Pancreas (tissue), 10 donors: ENCODE measurements around the gene OLFM1. TPM values are rescaled to one million over a fixed set of nuclear protein-coding genes. Genes with fewer than 3 reads are reported as not detected.

ENCODE experiments used
- ATAC-seq, 4 donors: fragments of 200-7000 bp; cut with Tn5 transposase; one replicate each; pipeline versions ENCODE4 v1.8.0 to v1.9.1; 2020; ENCODE audit warnings: mild to moderate bottlenecking in 4 of 4, moderate library complexity in 4 of 4
- DNase-seq, 6 donors: peaks; one replicate each; pipeline ENCODE4 v3.0.0-alpha.2; 2020
- FAIRE-seq: peaks from 2 replicates; lab custom pipeline; 2012; peaks lifted over from hg19 to GRCh38; lab: Jason Lieb, UNC
- H3K27ac ChIP-seq, 4 donors: fragments of 200-600 bp; sonication (generic); 1 replicate in 3 of 4; 2 replicates in 1 of 4; pipeline versions ENCODE4 v1.5.0 to v1.8.0; 2020
- H3K27me3 ChIP-seq, 4 donors: fragments of 200-600 bp; one replicate each; pipeline ENCODE4 v1.8.0; 2021
- H3K36me3 ChIP-seq, 3 donors: fragments of 200-600 bp; sonication (generic) in 1 of 3; one replicate each; pipeline versions ENCODE4 v1.5.0 to v1.8.0; 2020 to 2021
- H3K4me1 ChIP-seq, 3 donors: fragments of 200-600 bp; one replicate each; pipeline ENCODE4 v1.8.0; 2021
- H3K4me3 ChIP-seq, 4 donors: fragments of 200-600 bp; sonication (generic) in 2 of 4; one replicate each; pipeline versions ENCODE4 v1.5.0 to v1.8.0; 2020 to 2021
- H3K9me3 ChIP-seq, 4 donors: fragments of 200-600 bp; one replicate each; pipeline ENCODE4 v1.8.0; 2021
- WGBS, 2 donors: extraction: QIAGEN DNeasy Blood & Tissue Kit; methylation state at CpG; one replicate each; pipeline ENCODE4 v1.1.7; 2013; 5-methylcytosine and 5-hydroxymethylcytosine counted together
- intact Hi-C, 3 donors: fragments of 100-400 bp; cut with DNase I; formaldehyde crosslinking; loops; one replicate each; pipeline versions ENCODE4 v1.11.1 to v1.14.2; 2022
- polyA plus RNA-seq, 2 donors: library from polyadenylated mRNA; stranded (reverse); fragments of 200-250 nt; gene quantifications; one replicate each; pipeline ENCODE4 v1.2.3, GENCODE V29; 2013
- total RNA-seq, 6 donors: library from RNA; stranded (reverse); fragmentation: NEBNext Ultra II Directional in 4 of 6; extraction: Animal tissue kit (Norgen Biotek cat#: 25700) in 4 of 6; gene quantifications; one replicate each; pipeline versions ENCODE4 v1.2.1 to v1.2.4, GENCODE V29; 2021 to 2023
- TF ChIP-seq, protein P1 (sequence below), 4 donors: fragments of 200-600 bp; sonication (generic) in 3 of 4; IDR thresholded peaks; one replicate each; pipeline versions ENCODE4 v1.5.0 to v1.8.0; 2021; ENCODE audit warnings: antibody characterized with exemption in 4 of 4
- donor health status: healthy with polysubstance abuse.
- donor health status: DM: no; HTN: no; CAD: no; lungs with moderate emphysema.
- donor health status: DM: no; HTN: no; CAD: no.
- donor health status: control.
- donor health status: control.
- donor health status: Bipolar disorder and iron deficiency.
- donor health status: DM: yes; HTN: yes; CAD: no.
- donor health status: DM: no; HTN: no; CAD: no.
- donor health status: DM: no; HTN: no; CAD: no.
- donor health status: DM: yes; HTN: yes; CAD: no.

OLFM1 gene
- total and polyA plus RNA-seq, 8 donors: 5.9 to 14.1 (median 7.8) TPM

DNA sequence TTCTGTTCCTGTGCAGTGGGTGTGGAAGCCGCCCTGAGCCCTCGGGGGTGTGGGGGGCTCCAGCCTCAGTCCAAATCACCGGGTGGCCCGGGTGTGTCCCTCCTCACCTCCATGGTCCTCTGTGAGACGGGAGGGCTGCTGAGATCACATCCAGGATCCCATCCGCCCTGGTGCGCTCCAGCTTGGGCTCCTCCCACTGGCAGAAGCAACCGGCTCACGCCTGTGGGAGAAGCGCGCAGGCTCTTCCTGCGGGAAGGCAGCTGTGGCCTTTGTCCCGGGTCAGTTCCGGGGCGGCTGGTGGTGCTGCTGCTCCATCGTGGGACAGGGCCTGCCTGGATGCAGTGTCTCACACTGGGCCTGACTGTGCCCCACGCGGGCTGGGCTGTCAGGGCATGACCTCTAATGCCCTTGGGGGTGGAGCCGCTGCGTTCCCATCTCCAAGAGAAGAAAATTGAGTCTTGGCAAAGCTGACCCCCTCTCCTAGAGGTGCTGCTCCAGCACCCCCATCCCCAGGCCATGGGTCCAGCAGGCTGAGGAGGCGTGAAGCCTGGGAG, 18.5 kb downstream of the OLFM1 start:
- 56 to 59% methylated on average over 20 to 21 of the region's 21 CpGs for WGBS, 2 donors
- H3K27ac ChIP-seq: no peak overlapping the region
- no peaks in the 10 kb centered on the region for H3K4me1 ChIP-seq
- H3K27me3 ChIP-seq: no peaks in the 10 kb centered on the region
- intact Hi-C loops: no loop called here
- H3K9me3 ChIP-seq: no peaks in the 10 kb centered on the region
- ATAC-seq: no peak
- peak in 1 of 6 donors; percentile 13 for DNase-seq
- no peak overlapping the region for H3K4me3 ChIP-seq
- no peak for FAIRE-seq
- TF ChIP-seq, protein P1, sequence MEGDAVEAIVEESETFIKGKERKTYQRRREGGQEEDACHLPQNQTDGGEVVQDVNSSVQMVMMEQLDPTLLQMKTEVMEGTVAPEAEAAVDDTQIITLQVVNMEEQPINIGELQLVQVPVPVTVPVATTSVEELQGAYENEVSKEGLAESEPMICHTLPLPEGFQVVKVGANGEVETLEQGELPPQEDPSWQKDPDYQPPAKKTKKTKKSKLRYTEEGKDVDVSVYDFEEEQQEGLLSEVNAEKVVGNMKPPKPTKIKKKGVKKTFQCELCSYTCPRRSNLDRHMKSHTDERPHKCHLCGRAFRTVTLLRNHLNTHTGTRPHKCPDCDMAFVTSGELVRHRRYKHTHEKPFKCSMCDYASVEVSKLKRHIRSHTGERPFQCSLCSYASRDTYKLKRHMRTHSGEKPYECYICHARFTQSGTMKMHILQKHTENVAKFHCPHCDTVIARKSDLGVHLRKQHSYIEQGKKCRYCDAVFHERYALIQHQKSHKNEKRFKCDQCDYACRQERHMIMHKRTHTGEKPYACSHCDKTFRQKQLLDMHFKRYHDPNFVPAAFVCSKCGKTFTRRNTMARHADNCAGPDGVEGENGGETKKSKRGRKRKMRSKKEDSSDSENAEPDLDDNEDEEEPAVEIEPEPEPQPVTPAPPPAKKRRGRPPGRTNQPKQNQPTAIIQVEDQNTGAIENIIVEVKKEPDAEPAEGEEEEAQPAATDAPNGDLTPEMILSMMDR (IDR thresholded peaks at IDR 0.05): no peak
- no peaks in the 10 kb centered on the region for H3K36me3 ChIP-seq

DNA sequence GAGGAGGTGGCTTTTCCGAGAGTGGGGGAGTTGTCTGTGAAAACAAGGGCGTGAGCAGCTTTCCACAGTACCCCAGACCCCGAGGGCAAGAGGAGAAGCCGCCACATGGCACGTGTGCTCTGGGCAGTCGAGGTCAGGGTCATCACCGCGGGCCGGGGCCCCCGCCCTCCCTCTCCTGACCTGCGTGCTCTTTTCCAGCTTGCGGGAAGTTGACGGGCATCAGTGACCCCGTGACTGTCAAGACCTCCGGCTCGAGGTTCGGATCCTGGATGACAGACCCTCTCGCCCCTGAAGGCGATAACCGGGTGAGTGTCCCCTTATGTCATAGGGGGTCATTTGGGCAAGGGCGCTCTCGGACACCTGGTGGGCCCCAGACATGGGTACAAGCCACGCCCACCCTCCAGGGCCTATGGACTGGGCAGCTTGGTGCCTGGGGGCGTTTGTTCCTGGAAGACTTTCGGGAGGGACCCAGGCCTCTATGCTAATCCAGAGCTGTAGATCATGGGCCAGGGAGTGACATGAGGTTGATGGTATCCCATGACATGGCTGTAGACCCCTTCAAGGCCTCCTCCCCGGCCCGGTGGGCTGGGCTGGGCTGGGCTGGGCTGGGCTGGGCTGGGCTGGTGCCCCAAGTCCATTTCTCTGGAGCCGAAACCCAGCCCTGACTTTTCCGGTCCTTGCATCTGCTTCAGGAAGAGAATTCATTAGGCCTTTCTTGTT, 19.2 kb downstream of the OLFM1 start:
- ATAC-seq (no peak), FAIRE-seq (no peak), DNase-seq (peak in 2 of 6 donors; percentile 7 to 30)
- H3K4me1 ChIP-seq: no peaks in the 10 kb centered on the region
- H3K36me3 ChIP-seq: no peaks in the 10 kb centered on the region
- H3K9me3 ChIP-seq: no peaks in the 10 kb centered on the region
- no peaks in the 10 kb centered on the region for H3K27me3 ChIP-seq
- intact Hi-C loops: no loop called here
- WGBS, 2 donors: 81 to 84% methylated on average over 29 of the region's 29 CpGs
- H3K27ac ChIP-seq: no peak overlapping the region
- TF ChIP-seq, protein P1 (IDR thresholded peaks at IDR 0.05): no peak
- no peak overlapping the region for H3K4me3 ChIP-seq

DNA sequence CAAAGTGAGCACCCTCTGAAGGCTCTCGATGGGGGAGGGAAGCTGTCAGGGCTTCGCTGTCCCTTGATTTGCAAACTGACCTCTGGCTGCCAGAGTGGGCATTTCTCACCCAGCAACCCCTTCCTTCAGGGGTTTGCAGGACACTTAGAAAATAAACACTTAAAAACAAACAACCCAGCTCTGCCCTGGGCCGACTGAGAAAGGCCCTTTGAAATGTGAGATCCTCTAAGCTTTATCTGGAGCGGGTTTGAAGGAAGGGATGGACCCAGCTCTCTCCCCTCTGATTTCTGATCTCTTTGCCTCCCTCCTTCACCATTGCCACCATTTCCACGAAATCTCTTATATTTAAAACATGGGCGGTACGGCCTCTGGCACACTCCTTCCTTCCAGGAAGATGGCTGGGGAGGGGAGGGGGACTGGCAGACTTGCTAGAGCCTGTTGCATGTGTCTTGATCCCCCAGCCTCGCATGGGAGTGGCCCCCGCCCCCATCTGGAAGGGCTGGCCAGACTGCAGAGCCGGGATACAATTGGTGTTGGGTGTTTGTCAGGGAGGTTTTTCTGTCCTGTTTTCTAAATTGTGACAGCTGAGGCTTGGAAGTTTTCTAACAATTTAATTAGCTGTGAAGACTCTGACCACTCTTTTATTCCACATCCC, 20.2 kb downstream of the OLFM1 start:
- no peak overlapping the region for H3K27ac ChIP-seq
- H3K9me3 ChIP-seq: no peaks in the 10 kb centered on the region
- H3K4me3 ChIP-seq: no peak overlapping the region
- FAIRE-seq (no peak), ATAC-seq (no peak), DNase-seq (peak in 2 of 6 donors; percentile 3 to 22)
- no peaks in the 10 kb centered on the region for H3K27me3 ChIP-seq
- intact Hi-C loops: no loop called here
- TF ChIP-seq, protein P1 (IDR thresholded peaks at IDR 0.05): no peak
- no peaks in the 10 kb centered on the region for H3K4me1 ChIP-seq
- WGBS, 2 donors: 67 to 72% methylated on average over 10 of the region's 10 CpGs
- no peaks in the 10 kb centered on the region for H3K36me3 ChIP-seq

DNA sequence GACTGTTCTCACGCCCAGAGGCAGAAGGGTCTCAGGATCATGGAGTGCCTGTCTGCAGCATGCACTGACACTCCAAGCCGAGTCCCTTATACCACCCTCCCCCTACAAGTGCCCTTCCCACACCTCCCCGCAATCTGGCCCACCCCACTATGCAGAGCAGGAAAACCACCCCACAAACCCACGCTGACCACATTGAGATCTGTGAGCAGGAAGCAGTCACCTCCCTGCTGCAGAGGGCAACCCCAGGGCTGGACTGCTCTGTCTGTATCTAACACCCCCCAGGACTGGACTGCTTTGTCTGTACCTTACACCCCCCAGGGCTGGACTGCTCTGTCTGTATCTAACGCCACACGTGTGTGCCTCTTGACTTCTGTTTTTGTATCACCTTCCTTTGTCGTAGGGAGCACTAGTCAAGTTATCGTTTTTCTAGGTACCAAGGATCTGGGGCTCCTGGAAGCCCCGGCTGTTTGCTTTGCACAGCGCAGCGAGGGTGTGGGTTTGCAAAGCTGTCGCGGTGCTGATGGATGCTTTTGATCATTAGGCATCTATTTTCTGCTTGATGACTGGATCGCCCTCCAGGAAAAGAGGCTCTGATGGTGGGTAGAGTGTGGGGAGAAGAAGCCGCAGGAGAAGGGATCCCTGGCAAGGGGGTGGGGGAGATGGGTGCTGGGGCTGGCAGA, 21.5 kb downstream of the OLFM1 start:
- Histone ChIP-seq H3K9me3 (no peaks in the 10 kb centered on the region), H3K4me1 (no peaks in the 10 kb centered on the region), H3K27ac (no peak overlapping the region), H3K36me3 (no peaks in the 10 kb centered on the region), H3K4me3 (no peak overlapping the region), H3K27me3 (no peaks in the 10 kb centered on the region)
- TF ChIP-seq, protein P1 (IDR thresholded peaks at IDR 0.05): no peak
- FAIRE-seq (no peak), ATAC-seq (no peak), DNase-seq (peak in 2 of 6 donors; percentile 5 to 25)
- intact Hi-C loops: no loop called here
- WGBS, 2 donors: 68 to 70% methylated on average over 15 of the region's 15 CpGs
